Measurements from ENCODE around the gene ST3GAL3.
A peak's percentile ranks its signal among the peaks of the same experiment; 100 is the strongest.

The ST3GAL3 gene

DNA sequence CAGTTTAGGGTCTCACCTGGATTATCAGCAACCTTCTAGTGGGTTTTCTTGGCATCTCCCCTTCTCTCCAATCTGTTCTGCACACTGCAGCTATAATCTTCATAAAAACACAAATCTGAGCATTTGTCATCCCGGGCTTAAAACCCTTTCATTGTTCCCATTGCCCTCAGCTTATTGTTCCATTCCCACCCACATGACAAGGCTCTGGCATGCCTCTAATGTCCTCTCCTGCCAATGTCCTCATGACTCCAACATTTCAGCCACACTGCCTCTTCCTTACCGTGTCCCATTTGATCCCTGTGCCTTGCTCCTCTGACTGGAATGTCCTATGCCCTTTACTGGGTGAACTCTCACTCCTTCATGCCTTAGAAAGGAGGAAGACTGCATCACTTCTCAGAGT is 255.0 kb downstream of the ST3GAL3 start:
- H3K4me1 ChIP-seq (ENCODE audit: control insufficient read depth, insufficient read depth, low read length) = no peaks in the 10 kb centered on the region
- no peaks in the 10 kb centered on the region for H3K9me3 ChIP-seq (ENCODE audit: control insufficient read depth, insufficient read depth, low read length)
- H3K27me3 ChIP-seq (ENCODE audit: control insufficient read depth, insufficient read depth, low read length) = no peaks in the 10 kb centered on the region
- peaks cover 33% of the 10 kb centered on the region for H3K36me3 ChIP-seq (ENCODE audit: control insufficient read depth, insufficient read depth, low read length)
- no peak overlapping the region for H3K4me3 ChIP-seq (ENCODE audit: low read depth, low read length)
- H3K9ac ChIP-seq (ENCODE audit: low read depth, low read length) = no peak overlapping the region
- H3K27ac ChIP-seq (ENCODE audit: low read depth, low read length) = no peak overlapping the region

GRCh38 chr1:43963006-43963405 is 255.7 kb downstream of the ST3GAL3 start:
- Histone ChIP-seq H3K4me1 (ENCODE audit: control insufficient read depth, insufficient read depth, low read length) (no peaks in the 10 kb centered on the region), H3K9me3 (ENCODE audit: control insufficient read depth, insufficient read depth, low read length) (no peaks in the 10 kb centered on the region), H3K36me3 (ENCODE audit: control insufficient read depth, insufficient read depth, low read length) (peaks cover 27% of the 10 kb centered on the region; the same call in 1 of the 2 replicates), H3K27me3 (ENCODE audit: control insufficient read depth, insufficient read depth, low read length) (no peaks in the 10 kb centered on the region), H3K4me3 (ENCODE audit: low read depth, low read length) (no peak overlapping the region), H3K27ac (ENCODE audit: low read depth, low read length) (no peak overlapping the region), H3K9ac (ENCODE audit: low read depth, low read length) (no peak overlapping the region)

GRCh38 chr1:43963890-43964289 is 256.6 kb downstream of the ST3GAL3 start:
- H3K4me1 ChIP-seq (ENCODE audit: control insufficient read depth, insufficient read depth, low read length) = no peaks in the 10 kb centered on the region
- H3K4me3 ChIP-seq (ENCODE audit: low read depth, low read length) = no peak overlapping the region
- no peaks in the 10 kb centered on the region for H3K27me3 ChIP-seq (ENCODE audit: control insufficient read depth, insufficient read depth, low read length)
- no peak overlapping the region for H3K27ac ChIP-seq (ENCODE audit: low read depth, low read length)
- peaks cover 21% of the 10 kb centered on the region; the same call in 1 of the 2 replicates for H3K36me3 ChIP-seq (ENCODE audit: control insufficient read depth, insufficient read depth, low read length)
- no peaks in the 10 kb centered on the region for H3K9me3 ChIP-seq (ENCODE audit: control insufficient read depth, insufficient read depth, low read length)
- no peak overlapping the region for H3K9ac ChIP-seq (ENCODE audit: low read depth, low read length)

GRCh38 chr1:43965316-43965715 is 258.0 kb downstream of the ST3GAL3 start:
- no peaks in the 10 kb centered on the region for H3K27me3 ChIP-seq (ENCODE audit: control insufficient read depth, insufficient read depth, low read length)
- H3K9me3 ChIP-seq (ENCODE audit: control insufficient read depth, insufficient read depth, low read length) = no peaks in the 10 kb centered on the region
- H3K4me3 ChIP-seq (ENCODE audit: low read depth, low read length) = no peak overlapping the region
- no peak overlapping the region for H3K9ac ChIP-seq (ENCODE audit: low read depth, low read length)
- H3K36me3 ChIP-seq (ENCODE audit: control insufficient read depth, insufficient read depth, low read length) = peaks cover 19% of the 10 kb centered on the region; the same call in 1 of the 2 replicates
- H3K4me1 ChIP-seq (ENCODE audit: control insufficient read depth, insufficient read depth, low read length) = no peaks in the 10 kb centered on the region
- no peak overlapping the region for H3K27ac ChIP-seq (ENCODE audit: low read depth, low read length)

DNA sequence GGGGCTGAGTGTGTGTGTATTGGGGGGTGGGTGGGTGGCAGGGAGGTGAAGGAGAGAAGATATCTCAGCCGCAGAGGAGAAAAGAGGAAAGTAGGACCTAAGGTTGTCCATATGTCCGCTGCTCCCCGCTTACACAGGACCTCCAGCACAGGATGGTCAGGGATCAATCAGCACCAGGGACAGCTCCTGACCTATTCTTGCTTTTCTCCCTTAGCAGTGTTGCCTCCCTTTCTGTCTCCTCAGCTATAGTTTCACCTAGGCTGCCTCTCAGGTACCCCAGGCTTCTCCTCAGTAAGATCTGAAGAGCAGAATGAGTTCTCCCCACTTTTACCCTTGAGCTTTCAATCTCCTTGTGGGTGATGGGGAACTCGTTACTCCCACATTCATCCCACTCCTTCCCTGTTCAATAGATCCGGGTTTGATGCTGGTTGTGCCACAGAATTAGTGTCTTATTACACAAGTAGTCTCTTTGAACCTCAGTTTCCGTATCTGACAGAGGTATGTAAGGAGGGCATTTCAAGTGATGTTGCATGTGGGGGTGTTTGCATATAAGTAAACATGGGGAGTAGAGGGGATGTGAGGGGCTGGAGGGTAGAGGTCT is 261.1 kb downstream of the ST3GAL3 start:
- Histone ChIP-seq H3K9ac (ENCODE audit: low read depth, low read length) (no peak overlapping the region), H3K27ac (ENCODE audit: low read depth, low read length) (no peak overlapping the region), H3K4me1 (ENCODE audit: control insufficient read depth, insufficient read depth, low read length) (no peaks in the 10 kb centered on the region; the same call in 1 of the 2 replicates), H3K9me3 (ENCODE audit: control insufficient read depth, insufficient read depth, low read length) (no peaks in the 10 kb centered on the region), H3K36me3 (ENCODE audit: control insufficient read depth, insufficient read depth, low read length) (peaks cover 27% of the 10 kb centered on the region), H3K27me3 (ENCODE audit: control insufficient read depth, insufficient read depth, low read length) (no peaks in the 10 kb centered on the region), H3K4me3 (ENCODE audit: low read depth, low read length) (no peak overlapping the region)

DNA sequence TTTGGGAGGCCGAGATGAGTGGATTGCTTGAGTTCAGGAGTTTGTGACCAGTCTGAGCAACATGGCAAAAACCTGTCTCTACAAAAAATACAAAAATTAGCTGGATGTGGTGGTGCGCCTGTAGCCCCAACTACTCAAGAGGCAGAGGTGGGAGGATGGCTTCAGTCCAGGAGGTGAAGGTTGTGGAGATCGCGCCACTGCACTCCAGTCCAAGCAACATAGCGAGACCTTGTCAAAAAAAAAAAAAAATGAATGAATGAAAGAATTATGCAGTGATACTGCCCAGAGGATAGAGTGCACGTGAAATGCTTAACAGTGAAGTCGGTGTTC is 262.0 kb downstream of the ST3GAL3 start:
- H3K4me3 ChIP-seq (ENCODE audit: low read depth, low read length) = peak overlapping the region; percentile 44

GRCh38 chr1:43969746-43970466 is 262.6 kb downstream of the ST3GAL3 start, which contains the start of gene DPH2:
Gene DPH2 (plus strand): TSS chr1:43970010. CDS start chr1:43970176, 166 bp downstream.
- Histone ChIP-seq H3K9ac (ENCODE audit: low read depth, low read length) (peak within 1 kb of the TSS; percentile 49; the same call in 1 of the 2 replicates), H3K4me3 (ENCODE audit: low read depth, low read length) (peak within 1 kb of the TSS; percentile 85), H3K36me3 (ENCODE audit: control insufficient read depth, insufficient read depth, low read length) (peaks cover 27% of the 10 kb centered on the region), H3K4me1 (ENCODE audit: control insufficient read depth, insufficient read depth, low read length) (peaks cover 6% of the 10 kb centered on the region), H3K9me3 (ENCODE audit: control insufficient read depth, insufficient read depth, low read length) (no peaks in the 10 kb centered on the region), H3K27ac (ENCODE audit: low read depth, low read length) (peak within 1 kb of the TSS; percentile 11), H3K27me3 (ENCODE audit: control insufficient read depth, insufficient read depth, low read length) (no peaks in the 10 kb centered on the region)

More for the DNA sequence above, 262.0 kb downstream of the ST3GAL3 start:
- H3K36me3 ChIP-seq (ENCODE audit: control insufficient read depth, insufficient read depth, low read length) = peaks cover 27% of the 10 kb centered on the region
- no peak overlapping the region for H3K9ac ChIP-seq (ENCODE audit: low read depth, low read length)
- H3K27me3 ChIP-seq (ENCODE audit: control insufficient read depth, insufficient read depth, low read length) = no peaks in the 10 kb centered on the region
- H3K27ac ChIP-seq (ENCODE audit: low read depth, low read length) = no peak overlapping the region
- peaks cover 6% of the 10 kb centered on the region for H3K4me1 ChIP-seq (ENCODE audit: control insufficient read depth, insufficient read depth, low read length)
- no peaks in the 10 kb centered on the region for H3K9me3 ChIP-seq (ENCODE audit: control insufficient read depth, insufficient read depth, low read length)

- Histone ChIP-seq H3K9ac (ENCODE audit: low read depth, low read length) (peak overlapping the region; percentile 49; the same call in 1 of the 2 replicates), H3K4me1 (ENCODE audit: control insufficient read depth, insufficient read depth, low read length) (peaks cover 6% of the 10 kb centered on the region), H3K27me3 (ENCODE audit: control insufficient read depth, insufficient read depth, low read length) (no peaks in the 10 kb centered on the region), H3K27ac (ENCODE audit: low read depth, low read length) (no peak overlapping the region), H3K36me3 (ENCODE audit: control insufficient read depth, insufficient read depth, low read length) (peaks cover 27% of the 10 kb centered on the region), H3K4me3 (ENCODE audit: low read depth, low read length) (peak overlapping the region; percentile 85), H3K9me3 (ENCODE audit: control insufficient read depth, insufficient read depth, low read length) (no peaks in the 10 kb centered on the region)
These were observed 263.2 kb downstream of the ST3GAL3 start for GRCh38 chr1:43970502-43970901.

DNA sequence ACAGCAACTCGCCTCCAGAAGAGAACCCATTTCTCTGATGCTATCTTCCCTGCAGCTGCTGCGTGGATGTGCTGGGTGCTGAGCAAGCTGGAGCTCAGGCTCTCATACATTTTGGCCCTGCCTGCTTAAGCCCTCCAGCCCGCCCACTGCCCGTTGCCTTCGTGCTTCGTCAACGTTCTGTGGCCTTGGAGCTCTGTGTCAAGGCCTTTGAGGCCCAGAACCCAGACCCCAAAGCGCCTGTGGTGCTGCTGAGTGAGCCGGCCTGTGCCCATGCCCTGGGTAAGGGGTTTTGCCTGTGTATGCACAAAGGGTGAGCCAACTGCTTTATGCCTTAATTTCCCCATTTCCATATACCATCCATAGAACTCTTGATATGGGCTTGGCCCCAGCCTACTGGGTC is 263.6 kb downstream of the ST3GAL3 start:
- H3K27ac ChIP-seq (ENCODE audit: low read depth, low read length) = no peak overlapping the region
- H3K27me3 ChIP-seq (ENCODE audit: control insufficient read depth, insufficient read depth, low read length) = no peaks in the 10 kb centered on the region
- H3K9me3 ChIP-seq (ENCODE audit: control insufficient read depth, insufficient read depth, low read length) = no peaks in the 10 kb centered on the region
- peak overlapping the region; percentile 85 for H3K4me3 ChIP-seq (ENCODE audit: low read depth, low read length)
- H3K9ac ChIP-seq (ENCODE audit: low read depth, low read length) = no peak overlapping the region
- H3K36me3 ChIP-seq (ENCODE audit: control insufficient read depth, insufficient read depth, low read length) = peaks cover 27% of the 10 kb centered on the region
- H3K4me1 ChIP-seq (ENCODE audit: control insufficient read depth, insufficient read depth, low read length) = peaks cover 9% of the 10 kb centered on the region

DNA sequence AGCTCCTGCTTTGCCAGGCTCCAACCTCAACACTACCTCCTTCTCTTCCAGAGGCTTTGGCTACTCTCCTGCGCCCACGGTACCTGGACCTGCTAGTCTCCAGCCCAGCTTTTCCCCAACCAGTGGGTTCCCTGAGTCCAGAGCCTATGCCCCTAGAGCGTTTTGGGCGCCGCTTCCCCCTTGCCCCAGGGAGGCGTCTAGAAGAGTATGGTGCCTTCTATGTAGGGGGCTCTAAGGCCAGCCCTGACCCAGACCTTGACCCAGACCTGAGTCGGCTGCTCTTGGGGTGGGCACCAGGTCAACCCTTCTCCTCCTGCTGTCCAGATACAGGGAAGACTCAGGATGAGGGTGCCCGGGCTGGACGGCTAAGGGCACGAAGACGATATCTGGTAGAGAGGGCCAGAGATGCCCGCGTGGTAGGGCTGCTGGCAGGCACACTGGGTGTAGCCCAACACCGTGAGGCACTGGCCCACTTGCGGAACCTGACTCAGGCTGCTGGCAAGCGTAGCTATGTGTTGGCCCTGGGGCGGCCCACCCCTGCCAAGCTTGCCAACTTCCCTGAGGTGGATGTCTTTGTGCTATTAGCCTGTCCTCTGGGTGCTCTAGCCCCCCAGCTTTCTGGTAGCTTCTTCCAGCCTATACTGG is 264.1 kb downstream of the ST3GAL3 start:
- peaks cover 31% of the 10 kb centered on the region for H3K36me3 ChIP-seq (ENCODE audit: control insufficient read depth, insufficient read depth, low read length)
- H3K4me1 ChIP-seq (ENCODE audit: control insufficient read depth, insufficient read depth, low read length) = peaks cover 9% of the 10 kb centered on the region
- no peak overlapping the region for H3K9ac ChIP-seq (ENCODE audit: low read depth, low read length)
- 0 out of 2 replicates have a peak overlapping the region, but pooled peaks have one; percentile 85 for H3K4me3 ChIP-seq (ENCODE audit: low read depth, low read length)
- H3K9me3 ChIP-seq (ENCODE audit: control insufficient read depth, insufficient read depth, low read length) = no peaks in the 10 kb centered on the region
- no peaks in the 10 kb centered on the region for H3K27me3 ChIP-seq (ENCODE audit: control insufficient read depth, insufficient read depth, low read length)
- no peak overlapping the region for H3K27ac ChIP-seq (ENCODE audit: low read depth, low read length)

GRCh38 chr1:43973981-43974442 is 266.7 kb downstream of the ST3GAL3 start:
- Histone ChIP-seq H3K36me3 (ENCODE audit: control insufficient read depth, insufficient read depth, low read length) (peaks cover 44% of the 10 kb centered on the region), H3K4me1 (ENCODE audit: control insufficient read depth, insufficient read depth, low read length) (peaks cover 14% of the 10 kb centered on the region), H3K27me3 (ENCODE audit: control insufficient read depth, insufficient read depth, low read length) (no peaks in the 10 kb centered on the region), H3K9ac (ENCODE audit: low read depth, low read length) (peak overlapping the region; percentile 56; the same call in 1 of the 2 replicates), H3K27ac (ENCODE audit: low read depth, low read length) (peak overlapping the region; percentile 84), H3K9me3 (ENCODE audit: control insufficient read depth, insufficient read depth, low read length) (no peaks in the 10 kb centered on the region), H3K4me3 (ENCODE audit: low read depth, low read length) (peak overlapping the region; percentile 89)

Measured in HUES48 (cell line).